Tibial nerve (tissue), 4 donors: ENCODE data around the gene NR2F1. TPM values are rescaled to one million over a fixed set of nuclear protein-coding genes. Genes with fewer than 3 reads are reported as not detected.
A peak's percentile ranks its signal among the peaks of the same experiment; 100 is the strongest.

ENCODE experiments used
- DNase-seq, 2 donors: peaks; one replicate each; pipeline ENCODE4 v3.0.0-alpha.2; 2019; ENCODE audit warnings: low spot score in 2 of 2
- H3K27ac ChIP-seq, 4 donors: fragments of 200-600 bp; sonication (generic) in 3 of 4; one replicate each; pipeline ENCODE4 v1.5.1; 2017 to 2019; ENCODE audit warnings: mild to moderate bottlenecking in 1 of 4
- H3K27me3 ChIP-seq, 2 donors: fragments of 200-600 bp; sonication (generic) in 1 of 2; one replicate each; pipeline versions ENCODE4 v1.5.1 to v1.6.0; 2017 to 2019
- H3K36me3 ChIP-seq, 3 donors: fragments of 200-600 bp; sonication (generic); one replicate each; pipeline ENCODE4 v1.5.1; 2018 to 2019
- H3K4me1 ChIP-seq, 4 donors: fragments of 200-600 bp; sonication (generic) in 3 of 4; one replicate each; pipeline ENCODE4 v1.5.1; 2017 to 2019
- H3K4me3 ChIP-seq, 4 donors: fragments of 200-600 bp; sonication (generic) in 3 of 4; one replicate each; pipeline ENCODE4 v1.5.1; 2017 to 2019; ENCODE audit warnings: mild to moderate bottlenecking in 1 of 4, moderate library complexity in 1 of 4
- H3K9me3 ChIP-seq, 4 donors: fragments of 200-600 bp; sonication (generic) in 3 of 4; one replicate each; pipeline ENCODE4 v1.5.1; 2017 to 2019
- CTCF ChIP-seq, 5 experiments: fragments of 200-600 bp in 3 of 5; fragments of 450-650 bp in 2 of 5; sonication (generic) in 3 of 5; IDR thresholded peaks; one replicate each; pipeline ENCODE4 v1.5.1; 2016 to 2019; ENCODE audit warnings: antibody characterized with exemption in 5 of 5, mild to moderate bottlenecking in 3 of 5, moderate library complexity in 2 of 5
- EP300 ChIP-seq, 2 donors: sonication (generic); formaldehyde crosslinking; IDR thresholded peaks; one replicate each; pipeline ENCODE4 v1.6.1; 2017; ENCODE audit warnings: antibody characterized with exemption in 2 of 2, mild to moderate bottlenecking in 1 of 2
- POLR2A ChIP-seq, 2 donors: fragments of 450-650 bp; IDR thresholded peaks; one replicate each; pipeline ENCODE4 v1.6.1; 2017; ENCODE audit warnings: antibody characterized with exemption in 2 of 2, mild to moderate bottlenecking in 2 of 2, moderate library complexity in 2 of 2
- WGBS, 2 donors: methylation state at CpG; one replicate each; pipeline ENCODE4 v1.1.5; 2018; 5-methylcytosine and 5-hydroxymethylcytosine counted together
- total RNA-seq, 4 donors: library from RNA; depleted of rRNA; stranded (reverse); fragments of >200 nt; gene quantifications; one replicate each; pipeline ENCODE4 v1.1.0, GENCODE V29; 2016

The NR2F1 gene
- total RNA-seq, 4 donors from 2014 or later, result 64.9 to 81.3 (median 67.6) TPM

GRCh38 chr5:93608855-93609254 lies 25.8 kb downstream of the NR2F1 start:
- WGBS, 2 donors, result 65 to 83% methylated on average over 4 of the region's 4 CpGs
- DNase-seq, result no peak
- no peak for TF ChIP-seq CTCF (IDR thresholded peaks at IDR 0.05)
- no peak for TF ChIP-seq POLR2A (IDR thresholded peaks at IDR 0.05)
- TF ChIP-seq EP300 (IDR thresholded peaks at IDR 0.05), result no peak
- Histone ChIP-seq H3K27ac (no peak overlapping the region), H3K27me3 (peaks cover 0 to 48% of the 10 kb centered on the region in 2 donors), H3K4me3 (no peak overlapping the region), H3K36me3 (no peaks in the 10 kb centered on the region), H3K4me1 (peaks cover 0 to 41% (median 2%) of the 10 kb centered on the region in 4 donors), H3K9me3 (no peaks in the 10 kb centered on the region)

GRCh38 chr5:93609762-93610161 lies 26.7 kb downstream of the NR2F1 start:
- peaks cover 0 to 46% of the 10 kb centered on the region in 2 donors for H3K27me3 ChIP-seq

DNA sequence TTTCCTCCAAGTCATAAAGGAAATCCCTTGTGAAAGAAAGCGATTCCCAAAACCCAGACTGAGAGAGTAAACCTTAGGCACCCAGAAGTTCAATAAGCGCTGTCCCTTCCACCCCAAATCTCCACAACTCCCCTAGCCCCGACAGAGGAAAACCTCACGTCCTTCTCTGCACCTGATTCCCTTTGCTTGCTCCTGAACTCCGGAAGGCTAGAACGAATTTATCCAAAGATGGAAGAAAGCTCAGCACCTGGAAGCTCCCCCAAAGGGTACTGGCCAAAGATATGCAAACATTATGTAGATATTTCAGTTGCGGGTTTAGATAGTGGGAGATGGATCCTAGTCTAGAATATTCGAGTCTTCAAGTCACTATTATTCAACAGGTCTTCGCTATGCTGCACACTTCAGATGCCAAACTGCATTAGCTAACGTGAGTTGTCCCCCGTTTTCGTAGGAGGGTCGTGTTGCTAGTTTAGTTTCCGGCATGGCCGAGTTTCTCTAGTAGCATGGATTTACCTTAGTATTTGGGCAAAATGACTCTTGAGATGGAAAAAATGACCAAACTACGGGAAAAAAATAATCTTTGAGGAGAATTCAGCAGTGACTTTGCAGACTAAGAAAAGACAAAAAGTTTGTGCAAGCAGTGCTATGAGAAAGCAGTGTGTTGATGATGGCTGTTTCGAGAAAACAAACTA lies 27.7 kb downstream of the NR2F1 start:
- H3K27ac ChIP-seq, result no peak overlapping the region
- no peak for DNase-seq
- 62 to 64% methylated on average over 17 of the region's 17 CpGs for WGBS, 2 donors
- TF ChIP-seq EP300 (IDR thresholded peaks at IDR 0.05), result no peak
- TF ChIP-seq CTCF (IDR thresholded peaks at IDR 0.05), result no peak
- no peak for TF ChIP-seq POLR2A (IDR thresholded peaks at IDR 0.05)
- H3K9me3 ChIP-seq, result no peaks in the 10 kb centered on the region
- H3K27me3 ChIP-seq, result peaks cover 0 to 46% of the 10 kb centered on the region in 2 donors
- peaks cover 0 to 30% (median 2%) of the 10 kb centered on the region in 4 donors for H3K4me1 ChIP-seq
- no peak overlapping the region for H3K4me3 ChIP-seq
- H3K36me3 ChIP-seq, result no peaks in the 10 kb centered on the region

More at GRCh38 chr5:93609762-93610161, 26.7 kb downstream of the NR2F1 start:
- no peak for TF ChIP-seq CTCF (IDR thresholded peaks at IDR 0.05)
- TF ChIP-seq POLR2A (IDR thresholded peaks at IDR 0.05), result no peak
- TF ChIP-seq EP300 (IDR thresholded peaks at IDR 0.05), result no peak
- no peak overlapping the region for H3K4me3 ChIP-seq
- no peak for DNase-seq
- no peak overlapping the region for H3K27ac ChIP-seq
- no peaks in the 10 kb centered on the region for H3K36me3 ChIP-seq
- peaks cover 0 to 32% (median 2%) of the 10 kb centered on the region in 4 donors for H3K4me1 ChIP-seq
- H3K9me3 ChIP-seq, result no peaks in the 10 kb centered on the region
- 65% methylated on average over 7 of the region's 7 CpGs for WGBS, 2 donors

GRCh38 chr5:93611273-93611975 lies 28.4 kb downstream of the NR2F1 start:
- DNase-seq, result no peak
- H3K9me3 ChIP-seq, result no peaks in the 10 kb centered on the region
- H3K4me1 ChIP-seq, result peaks cover 0 to 30% (median 2%) of the 10 kb centered on the region in 4 donors
- 24 to 25% methylated on average over 9 of the region's 9 CpGs for WGBS, 2 donors
- H3K27ac ChIP-seq, result no peak overlapping the region
- H3K27me3 ChIP-seq, result peaks cover 0 to 46% of the 10 kb centered on the region in 2 donors
- TF ChIP-seq CTCF (IDR thresholded peaks at IDR 0.05) (no peak), POLR2A (IDR thresholded peaks at IDR 0.05) (no peak), EP300 (IDR thresholded peaks at IDR 0.05) (no peak)
- H3K36me3 ChIP-seq, result no peaks in the 10 kb centered on the region
- H3K4me3 ChIP-seq, result peak overlapping the region in 3 of 4 donors; percentile 8 to 43 (median 19)
